GM23338 (cell line): Measurements from ENCODE around the gene THBS2. TPM values are rescaled to one million over a fixed set of nuclear protein-coding genes. Genes with fewer than 3 reads are reported as not detected.

Experiments
- ATAC-seq: fragments of 200-7000 bp; cut with Tn5 transposase; 3 replicates; pipeline ENCODE4 v1.9.1; 2020
- DNase-seq: peaks from one replicate; pipeline ENCODE4 v3.0.0-alpha.2; 2015; ENCODE audit warnings: low spot score
- H2AFZ ChIP-seq: fragments of 200-600 bp; sonication (generic); 2 replicates; pipeline ENCODE4 v1.8.0; 2016; ENCODE audit warnings: antibody characterized with exemption, mild to moderate bottlenecking, moderate library complexity
- H3F3A ChIP-seq: fragments of 200-600 bp; sonication (generic); replicated peaks from 2 replicates; pipeline ENCODE4 v1.8.0; 2017; ENCODE audit warnings: antibody characterized with exemption, mixed run types, low read depth
- H3K27ac ChIP-seq: fragments of 200-600 bp; sonication (generic); 2 replicates; pipeline ENCODE4 v1.6.1; 2016; ENCODE audit warnings: low read depth
- H3K27me3 ChIP-seq: fragments of 200-600 bp; sonication (generic); 2 replicates; pipeline ENCODE4 v1.8.0; 2016; ENCODE audit warnings: mild to moderate bottlenecking, mixed run types, moderate library complexity; ENCODE audit not compliant: insufficient read depth
- H3K36me3 ChIP-seq: fragments of 200-600 bp; sonication (generic); 2 replicates; pipeline ENCODE4 v1.8.0; 2016; ENCODE audit warnings: mild to moderate bottlenecking; ENCODE audit not compliant: insufficient read depth
- H3K4me1 ChIP-seq: fragments of 200-600 bp; sonication (generic); 2 replicates; pipeline ENCODE4 v1.8.0; 2016; ENCODE audit warnings: mild to moderate bottlenecking, moderate library complexity; ENCODE audit not compliant: insufficient read depth
- H3K4me2 ChIP-seq: fragments of 200-600 bp; sonication (generic); 2 replicates; pipeline ENCODE4 v1.7.1; 2017; ENCODE audit warnings: mixed run types
- H3K4me3 ChIP-seq: fragments of 200-600 bp; sonication (generic); 2 replicates; pipeline ENCODE4 v1.6.1; 2016; ENCODE audit warnings: mixed run types
- H3K79me2 ChIP-seq: fragments of 200-600 bp; sonication (generic); replicated peaks from 2 replicates; pipeline ENCODE4 v1.8.0; 2017; ENCODE audit warnings: mild to moderate bottlenecking; ENCODE audit not compliant: insufficient read depth
- H3K9me2 ChIP-seq: fragments of 200-600 bp; sonication (generic); 2 replicates; pipeline ENCODE4 v1.8.0; 2017; ENCODE audit not compliant: insufficient read depth
- H4K20me1 ChIP-seq: fragments of 200-600 bp; sonication (generic); replicated peaks from 2 replicates; pipeline ENCODE4 v1.8.0; 2017; ENCODE audit warnings: mild to moderate bottlenecking; ENCODE audit not compliant: insufficient read depth
- H3K27ac Mint-ChIP-seq: 2 replicates; pipeline ENCODE4 v1.8.0; 2020; ENCODE audit warnings: inconsistent platforms, mild to moderate bottlenecking, moderate library complexity, mixed read lengths
- H3K27me3 Mint-ChIP-seq: 3 replicates; pipeline ENCODE4 v1.8.0; 2022; ENCODE audit warnings: low read depth, mild to moderate bottlenecking, moderate library complexity, mixed read lengths, inconsistent platforms; ENCODE audit not compliant: insufficient read depth, poor library complexity
- H3K36me3 Mint-ChIP-seq: 3 replicates; pipeline ENCODE4 v1.8.0; 2021; ENCODE audit warnings: low read depth, mild to moderate bottlenecking, inconsistent platforms, moderate library complexity, mixed read lengths
- H3K4me1 Mint-ChIP-seq: 3 replicates; pipeline ENCODE4 v1.8.0; 2020; ENCODE audit warnings: mild to moderate bottlenecking, inconsistent platforms, mixed read lengths
- H3K4me3 Mint-ChIP-seq: 3 replicates; pipeline ENCODE4 v1.8.0; 2021; ENCODE audit warnings: moderate library complexity, mild to moderate bottlenecking, inconsistent platforms, mixed read lengths
- H3K9me3 Mint-ChIP-seq: 3 replicates; pipeline ENCODE4 v1.8.0; 2020; ENCODE audit warnings: moderate library complexity, mild to moderate bottlenecking, inconsistent platforms, mixed read lengths
- CREB1 ChIP-seq: fragments of 250-450 bp; sonication (Bioruptor Pico); IDR thresholded peaks from 2 replicates; pipeline ENCODE4 v1.5.0; 2020; ENCODE audit warnings: low read depth, mild to moderate bottlenecking, moderate library complexity
- CTCF ChIP-seq, 2 experiments: fragments of 200-600 bp in 1 of 2; sonication (generic) in 1 of 2; conservative IDR thresholded peaks; 2 replicates each; pipeline versions ENCODE4 v1.5.1 to v1.6.1; 2016 to 2017; ENCODE audit warnings: antibody characterized with exemption in 2 of 2, low read depth in 2 of 2, mild to moderate bottlenecking in 2 of 2, moderate library complexity in 1 of 2
- ETS1 ChIP-seq: IDR thresholded peaks from 2 replicates; pipeline ENCODE4 v1.6.1; 2016; ENCODE audit warnings: antibody characterized with exemption
- EZH2 ChIP-seq: fragments of 200-600 bp; sonication (generic); IDR thresholded peaks from one replicate; pipeline ENCODE4 v1.8.0; 2017; ENCODE audit warnings: antibody characterized with exemption, mild to moderate bottlenecking, low read depth; ENCODE audit not compliant: unreplicated experiment
- EZH2phosphoT487 ChIP-seq: fragments of 200-600 bp; sonication (generic); IDR thresholded peaks from one replicate; pipeline ENCODE4 v1.8.1; 2018; ENCODE audit warnings: antibody characterized with exemption; ENCODE audit not compliant: unreplicated experiment
- JUNB ChIP-seq: IDR thresholded peaks from one replicate; pipeline ENCODE4 v1.6.1; 2016; ENCODE audit warnings: antibody characterized with exemption; ENCODE audit not compliant: unreplicated experiment
- NANOG ChIP-seq: IDR thresholded peaks from 2 replicates; pipeline ENCODE4 v1.6.1; 2016; ENCODE audit warnings: antibody characterized with exemption, borderline replicate concordance
- POLR2AphosphoS5 ChIP-seq: IDR thresholded peaks from 2 replicates; pipeline ENCODE4 v1.6.1; 2016; ENCODE audit warnings: antibody characterized with exemption, low read depth
- STAT1 ChIP-seq: IDR thresholded peaks from one replicate; pipeline ENCODE4 v1.6.1; 2016; ENCODE audit warnings: antibody characterized with exemption; ENCODE audit not compliant: unreplicated experiment
- ZNF114 ChIP-seq: fragments of 250-450 bp; sonication (Bioruptor Pico); IDR thresholded peaks from 2 replicates; pipeline ENCODE4 v1.5.0; 2020; ENCODE audit warnings: mild to moderate bottlenecking, moderate library complexity
- ZNF462 ChIP-seq: fragments of 250-450 bp; sonication (Bioruptor Pico); IDR thresholded peaks from 2 replicates; pipeline ENCODE4 v1.5.0; 2020; ENCODE audit warnings: mild to moderate bottlenecking, moderate library complexity
- polyA plus RNA-seq: library from polyadenylated mRNA; unstranded; fragments of >200 nt; fragmentation: Nextera tagmentation; extraction: Ambion mirVana; gene quantifications from 2 replicates; pipeline ENCODE4 v1.2.1, GENCODE V29; 2016
- total RNA-seq: library from RNA; depleted of rRNA; stranded (reverse); fragments of >200 nt; shearing (Covaris generic); gene quantifications from 2 replicates; pipeline ENCODE4 v1.2.3, GENCODE V29; 2014

THBS2 gene
- total and polyA plus RNA-seq, 2 experiments from 2014 or later: 7.9 to 44.7 TPM

- TF ChIP-seq STAT1: no peak
- no peak for TF ChIP-seq ETS1
- Histone ChIP-seq H3K4me2 (no peak overlapping the region), H3K4me3 (no peak overlapping the region), H3K36me3 (no peaks in the 10 kb centered on the region), H2AFZ (peak overlapping the region; percentile 38; the same call in 1 of the 2 replicates), H3K9me2 (peaks cover 13% of the 10 kb centered on the region; the same call in 1 of the 2 replicates), H3K27ac (no peak overlapping the region), H4K20me1 (no peaks in the 10 kb centered on the region), H3K27me3 (no peaks in the 10 kb centered on the region), H3K79me2 (no peaks in the 10 kb centered on the region), H3K4me1 (peaks cover 18% of the 10 kb centered on the region), H3F3A (no peaks in the 10 kb centered on the region)
- H3K9me3 Mint-ChIP-seq: peaks cover 6% of the 10 kb centered on the region
- DNase-seq: no peak
- no peak overlapping the region for H3K4me3 Mint-ChIP-seq
- H3K27ac Mint-ChIP-seq: no peak overlapping the region
- peaks cover 5% of the 10 kb centered on the region for H3K27me3 Mint-ChIP-seq
- no peak for ATAC-seq
- H3K4me1 Mint-ChIP-seq: peaks cover 22% of the 10 kb centered on the region
- H3K36me3 Mint-ChIP-seq: no peaks in the 10 kb centered on the region
These were observed 21.1 kb upstream of the THBS2 start for GRCh38 chr6:169274781-169275180.

- H2AFZ ChIP-seq: no peak overlapping the region
- H3K4me1 ChIP-seq: peaks cover 18% of the 10 kb centered on the region
- H3F3A ChIP-seq: no peaks in the 10 kb centered on the region
- H3K36me3 Mint-ChIP-seq: 0 out of 3 replicates have a peak, but pooled peaks cover 2% of the 10 kb centered on the region
- no peak overlapping the region for H3K27ac ChIP-seq
- no peak overlapping the region for H3K4me3 Mint-ChIP-seq
- H3K36me3 ChIP-seq: no peaks in the 10 kb centered on the region; the same call in 1 of the 2 replicates
- H3K4me2 ChIP-seq: no peak overlapping the region
- ATAC-seq: no peak
- no peaks in the 10 kb centered on the region for H4K20me1 ChIP-seq
- no peak overlapping the region for H3K27ac Mint-ChIP-seq
- H3K27me3 Mint-ChIP-seq: peaks cover 3% of the 10 kb centered on the region
- peaks cover 8% of the 10 kb centered on the region for H3K9me3 Mint-ChIP-seq
- no peaks in the 10 kb centered on the region for H3K27me3 ChIP-seq
- no peak overlapping the region for H3K4me3 ChIP-seq
- no peak for DNase-seq
- H3K79me2 ChIP-seq: no peaks in the 10 kb centered on the region
- H3K9me2 ChIP-seq: peaks cover 13% of the 10 kb centered on the region; the same call in 1 of the 2 replicates
- peaks cover 29% of the 10 kb centered on the region for H3K4me1 Mint-ChIP-seq
- TF ChIP-seq ETS1 (no peak), ZNF462 (CRISPR knock-in tag) (no peak), STAT1 (no peak), JUNB (no peak), NANOG (no peak), EZH2phosphoT487 (no peak), CREB1 (CRISPR knock-in tag) (no peak), EZH2 (no peak), POLR2AphosphoS5 (no peak), CTCF (conservative IDR thresholded peaks at IDR 0.05; ENCODE audit: low read depth in 2 of 2) (no peak), ZNF114 (CRISPR knock-in tag) (no peak)
These were observed 19.9 kb upstream of the THBS2 start for GRCh38 chr6:169273511-169273910.
